Endothelial cell of umbilical vein (primary cell): ENCODE results near the gene SUSD6.

Experiments used
- CTCF ChIP-seq, 2 donors: IDR thresholded peaks; 1 replicate in 1 of 2; 2 replicates in 1 of 2; pipeline ENCODE4 v1.5.1; 2011; ENCODE audit warnings: low read length in 2 of 2, mild to moderate bottlenecking in 2 of 2, moderate library complexity in 2 of 2, control low read depth in 1 of 2, inconsistent platforms in 1 of 2, low read depth in 1 of 2; ENCODE audit not compliant: insufficient read depth in 1 of 2; ENCODE audit errors: extremely low read depth in 1 of 2
- EZH2 ChIP-seq: IDR thresholded peaks from 2 replicates; pipeline ENCODE4 v1.6.1; 2012; ENCODE audit warnings: borderline replicate concordance, low read depth, mild to moderate bottlenecking, moderate library complexity, low read length, inconsistent platforms; ENCODE audit not compliant: severe bottlenecking
- FOS ChIP-seq: IDR thresholded peaks from 2 replicates; pipeline ENCODE4 v1.6.1; 2011; ENCODE audit warnings: mild to moderate bottlenecking, low read length, moderate library complexity, borderline replicate concordance; ENCODE audit not compliant: insufficient read depth
- JUN ChIP-seq: IDR thresholded peaks from 2 replicates; pipeline ENCODE4 v1.6.1; 2011; ENCODE audit warnings: borderline replicate concordance, low read depth; ENCODE audit not compliant: insufficient read length, insufficient read depth
- MAX ChIP-seq: IDR thresholded peaks from 2 replicates; pipeline ENCODE4 v1.6.1; 2011; ENCODE audit not compliant: insufficient read depth, insufficient read length
- MYC ChIP-seq: IDR thresholded peaks from one replicate; pipeline ENCODE4 v1.6.1; 2011; ENCODE audit warnings: mild to moderate bottlenecking, low read depth, low read length
- POLR2A ChIP-seq: IDR thresholded peaks from 2 replicates; pipeline ENCODE4 v1.6.1; 2012; ENCODE audit warnings: low read depth, mild to moderate bottlenecking, control low read depth, low read length
- POLR2AphosphoS5 ChIP-seq: IDR thresholded peaks from 2 replicates; pipeline ENCODE4 v1.6.1; 2012; ENCODE audit warnings: low read depth, mild to moderate bottlenecking, control low read depth, low read length, moderate library complexity; ENCODE audit not compliant: insufficient read depth

- no peak for TF ChIP-seq POLR2A
- TF ChIP-seq JUN: no peak
- TF ChIP-seq FOS: no peak
- no peak for TF ChIP-seq CTCF (IDR thresholded peaks at IDR 0.05; ENCODE audit: extremely low read depth in 1 of 2, insufficient read depth in 1 of 2, low read depth in 1 of 2, low read length in 2 of 2)
- no peak for TF ChIP-seq EZH2
- no peak for TF ChIP-seq POLR2AphosphoS5
- TF ChIP-seq MYC: no peak
- TF ChIP-seq MAX: no peak
These were observed 61.0 kb downstream of the SUSD6 start for GRCh38 chr14:69672356-69672755.
